GM19395 (cell line): ENCODE measurements around the gene HES1.
A peak's percentile ranks its signal among the peaks of the same experiment; 100 is the strongest.
"Not testable (repeated sequence)": the region's sequence is repeated elsewhere in the genome, so short reads cannot be mapped to it uniquely, and the experiment has no call there.

Source experiments
- ATAC-seq: cut with Tn5 transposase; IDR thresholded peaks from one replicate; pipeline ENCODE4 v1.9.1; 2021; ENCODE audit warnings: mild to moderate bottlenecking, moderate library complexity; ENCODE audit not compliant: unreplicated experiment

HES1 gene

DNA sequence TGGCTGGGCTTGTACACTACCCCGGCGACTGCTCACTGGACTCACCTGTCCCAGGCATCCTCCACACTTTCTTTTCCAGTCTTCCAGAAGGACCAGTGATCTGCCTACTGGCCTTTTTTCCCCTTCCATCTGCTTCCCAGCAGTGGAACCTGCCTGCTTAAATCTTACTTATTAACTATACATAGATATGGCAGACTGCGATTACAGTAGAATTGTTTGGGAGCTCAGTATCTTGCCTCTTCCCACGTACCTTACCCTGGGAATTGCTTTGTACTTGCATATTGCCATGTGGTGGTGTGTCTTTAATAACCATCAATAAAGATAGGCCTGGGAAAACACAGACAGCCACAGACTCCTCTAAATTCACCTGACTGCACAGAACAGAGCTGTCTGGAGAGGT, 11.8 kb upstream of the HES1 start:
- no peak for ATAC-seq

GRCh38 chr3:194125442-194125841, 10.5 kb upstream of the HES1 start:
- ATAC-seq: no peak

GRCh38 chr3:194126790-194127189, 9.2 kb upstream of the HES1 start:
- ATAC-seq: no peak

GRCh38 chr3:194128202-194128918, 7.6 kb upstream of the HES1 start:
- ATAC-seq: no peak

- not testable (repeated sequence) for ATAC-seq
These were observed 7.0 kb upstream of the HES1 start for GRCh38 chr3:194128919-194129295.

- ATAC-seq: no peak
These were observed 6.3 kb upstream of the HES1 start for GRCh38 chr3:194129581-194130133.

DNA sequence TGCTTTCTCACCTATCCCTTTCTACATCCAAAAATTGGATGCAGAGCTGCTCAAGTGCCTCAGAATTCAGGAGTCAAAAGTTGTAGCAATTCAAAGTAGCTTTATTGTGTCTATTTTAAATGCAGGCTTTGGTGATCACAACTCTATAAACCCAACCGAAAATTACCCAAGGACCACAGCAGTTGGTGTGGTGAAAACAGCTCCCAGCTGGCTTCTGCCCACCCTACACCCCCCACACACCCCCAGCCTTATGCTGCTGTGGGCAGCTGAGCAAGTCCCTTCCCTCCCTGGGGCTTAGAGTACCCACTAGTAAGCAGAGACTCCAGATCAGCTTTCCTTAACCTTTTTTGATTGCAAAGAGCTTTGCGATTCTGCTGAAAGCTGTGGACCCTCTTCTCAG, 5.8 kb upstream of the HES1 start:
- ATAC-seq: no peak

DNA sequence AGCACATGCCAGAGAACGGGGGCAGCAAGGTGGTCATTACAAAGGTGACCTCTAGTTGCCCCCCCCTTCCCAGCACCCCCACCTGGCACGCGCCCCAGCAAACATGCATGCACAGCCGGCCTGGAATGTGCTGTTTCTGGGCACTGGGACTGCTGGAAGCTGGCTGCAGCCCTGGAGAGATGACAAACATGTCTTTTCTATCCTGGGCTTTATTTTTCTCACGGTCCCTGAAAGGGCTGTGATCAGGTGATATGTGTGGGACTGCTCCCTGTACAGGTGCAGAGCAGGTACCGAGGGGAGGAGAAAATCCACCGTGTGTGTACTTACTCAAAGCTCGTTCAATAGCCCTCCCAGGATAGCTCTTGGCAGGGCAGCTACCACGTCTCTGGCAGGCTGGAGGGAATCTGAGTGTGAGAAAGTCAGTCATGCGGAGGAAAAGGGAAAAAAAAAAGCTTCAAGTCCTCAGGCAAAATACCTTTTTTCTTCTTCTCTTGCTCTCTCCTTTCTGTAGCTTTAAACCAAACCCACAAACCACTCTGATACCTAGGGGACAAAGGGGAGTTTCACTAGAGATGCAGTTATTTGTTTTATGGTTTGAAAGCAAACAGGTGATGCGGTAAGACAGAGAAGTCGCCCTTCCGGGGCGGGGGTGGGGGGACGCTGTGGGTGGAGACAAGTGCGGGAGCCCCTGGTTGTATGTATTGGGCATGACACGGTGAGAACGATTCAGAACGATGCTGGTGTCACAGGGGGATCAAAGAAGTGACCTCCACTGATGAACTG, 5.0 kb upstream of the HES1 start:
- peak; percentile 62 for ATAC-seq

GRCh38 chr3:194132465-194133286, 3.3 kb upstream of the HES1 start:
- ATAC-seq: no peak

- ATAC-seq: no peak
These were observed 2.2 kb upstream of the HES1 start for GRCh38 chr3:194133661-194134230.

DNA sequence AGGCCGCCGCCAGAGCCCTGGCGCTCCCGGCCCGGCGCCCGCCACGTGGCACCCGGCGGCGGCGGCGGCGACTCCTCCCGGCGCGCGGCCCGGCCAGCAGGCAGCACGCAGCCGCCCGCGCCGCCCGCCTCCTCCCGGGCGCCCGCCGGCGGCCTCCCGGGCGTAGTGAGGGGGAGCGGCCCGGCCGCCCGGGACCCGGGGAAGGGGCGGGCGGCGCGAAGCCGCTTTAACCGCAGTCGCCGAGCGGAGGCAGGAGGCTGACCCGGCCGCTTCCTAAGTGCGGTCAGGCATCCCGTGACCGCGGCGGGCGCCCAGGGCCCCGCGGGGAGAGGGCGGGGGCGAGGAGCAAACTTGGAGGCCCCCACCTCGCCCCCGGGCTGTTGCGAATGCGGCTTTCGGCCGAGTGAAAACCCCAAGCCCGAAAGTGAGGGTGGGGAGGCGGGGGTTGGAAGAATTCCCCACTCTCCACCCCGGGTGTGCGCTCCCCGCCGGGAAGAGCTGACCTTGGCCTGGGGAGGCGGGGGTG, 1.7 kb upstream of the HES1 start:
- ATAC-seq: peak; percentile 20

GRCh38 chr3:194134757-194135515, 1.0 kb upstream of the HES1 start:
- ATAC-seq: peak; percentile 38

DNA sequence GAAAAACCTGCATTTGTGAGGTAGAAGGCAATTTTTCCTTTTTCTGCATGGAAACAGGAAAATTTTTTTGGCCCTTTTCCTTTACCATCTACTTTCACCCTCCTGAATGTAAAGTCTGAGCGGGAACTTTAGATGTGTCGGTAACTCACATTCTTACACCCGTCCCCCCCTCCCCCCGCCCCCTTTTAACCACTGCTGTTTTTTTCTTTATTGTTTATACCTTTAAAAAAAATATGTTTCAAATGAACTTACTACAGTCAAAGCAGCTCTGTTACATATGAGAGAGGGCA, 487 bp upstream of the HES1 start:
- no peak for ATAC-seq

GRCh38 chr3:194136519-194137007, 615 bp downstream of the HES1 start:
- ATAC-seq: no peak

DNA sequence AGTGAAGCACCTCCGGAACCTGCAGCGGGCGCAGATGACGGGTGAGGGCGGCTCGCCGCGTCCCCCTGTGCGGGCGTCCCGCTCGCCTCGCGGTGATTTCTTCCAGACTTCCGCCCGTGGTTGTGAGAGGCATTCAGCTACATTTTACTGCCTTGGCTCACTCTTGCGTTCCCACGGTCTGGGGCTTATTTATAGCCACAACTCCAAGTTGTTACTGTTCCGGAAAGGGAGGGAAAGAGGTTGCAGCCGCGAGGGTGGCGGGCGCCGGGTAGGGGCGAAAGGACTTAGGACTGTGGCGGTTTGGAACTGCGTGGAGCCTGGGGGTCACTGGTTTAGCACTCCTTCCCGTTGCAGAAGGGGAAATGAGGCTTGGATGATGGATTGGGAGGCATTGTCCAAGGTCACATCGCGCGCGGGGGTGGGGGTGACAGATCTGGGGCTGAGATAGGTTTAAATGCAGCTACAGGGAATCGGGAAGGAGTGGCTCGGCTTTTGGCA, 1.1 kb downstream of the HES1 start:
- ATAC-seq: no peak

DNA sequence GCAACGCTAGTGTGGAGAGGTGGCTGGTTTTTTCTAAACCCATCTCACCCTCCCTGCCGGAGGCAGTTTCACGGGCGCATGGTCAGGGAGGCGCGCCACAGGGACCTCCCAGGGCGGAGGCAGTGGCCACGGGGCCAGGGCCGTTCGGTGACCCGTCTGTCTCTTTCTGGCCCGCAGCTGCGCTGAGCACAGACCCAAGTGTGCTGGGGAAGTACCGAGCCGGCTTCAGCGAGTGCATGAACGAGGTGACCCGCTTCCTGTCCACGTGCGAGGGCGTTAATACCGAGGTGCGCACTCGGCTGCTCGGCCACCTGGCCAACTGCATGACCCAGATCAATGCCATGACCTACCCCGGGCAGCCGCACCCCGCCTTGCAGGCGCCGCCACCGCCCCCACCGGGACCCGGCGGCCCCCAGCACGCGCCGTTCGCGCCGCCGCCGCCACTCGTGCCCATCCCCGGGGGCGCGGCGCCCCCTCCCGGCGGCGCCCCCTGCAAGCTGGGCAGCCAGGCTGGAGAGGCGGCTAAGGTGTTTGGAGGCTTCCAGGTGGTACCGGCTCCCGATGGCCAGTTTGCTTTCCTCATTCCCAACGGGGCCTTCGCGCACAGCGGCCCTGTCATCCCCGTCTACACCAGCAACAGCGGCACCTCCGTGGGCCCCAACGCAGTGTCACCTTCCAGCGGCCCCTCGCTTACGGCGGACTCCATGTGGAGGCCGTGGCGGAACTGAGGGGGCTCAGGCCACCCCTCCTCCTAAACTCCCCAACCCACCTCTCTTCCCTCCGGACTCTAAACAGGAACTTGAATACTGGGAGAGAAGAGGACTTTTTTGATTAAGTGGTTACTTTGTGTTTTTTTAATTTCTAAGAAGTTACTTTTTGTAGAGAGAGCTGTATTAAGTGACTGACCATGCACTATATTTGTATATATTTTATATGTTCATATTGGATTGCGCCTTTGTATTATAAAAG, 1.8 kb downstream of the HES1 start:
- ATAC-seq: peak; percentile 40

DNA sequence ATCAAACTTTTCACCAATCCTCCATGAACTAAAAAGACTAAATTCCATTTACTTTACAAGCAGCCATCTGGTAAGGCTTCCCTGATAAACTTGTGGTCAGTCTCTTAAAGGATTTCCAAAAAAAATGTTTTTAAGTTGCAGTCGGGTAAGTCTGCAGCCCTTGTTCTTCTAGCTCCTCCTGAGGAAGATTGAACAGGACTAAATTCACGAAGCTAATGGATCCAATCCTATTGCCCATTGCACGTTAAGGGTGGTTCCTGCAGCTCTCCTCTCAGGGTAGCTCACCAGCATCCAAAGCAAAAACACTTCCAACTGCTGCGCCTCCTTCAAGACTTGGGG, 2.8 kb downstream of the HES1 start:
- ATAC-seq: no peak

DNA sequence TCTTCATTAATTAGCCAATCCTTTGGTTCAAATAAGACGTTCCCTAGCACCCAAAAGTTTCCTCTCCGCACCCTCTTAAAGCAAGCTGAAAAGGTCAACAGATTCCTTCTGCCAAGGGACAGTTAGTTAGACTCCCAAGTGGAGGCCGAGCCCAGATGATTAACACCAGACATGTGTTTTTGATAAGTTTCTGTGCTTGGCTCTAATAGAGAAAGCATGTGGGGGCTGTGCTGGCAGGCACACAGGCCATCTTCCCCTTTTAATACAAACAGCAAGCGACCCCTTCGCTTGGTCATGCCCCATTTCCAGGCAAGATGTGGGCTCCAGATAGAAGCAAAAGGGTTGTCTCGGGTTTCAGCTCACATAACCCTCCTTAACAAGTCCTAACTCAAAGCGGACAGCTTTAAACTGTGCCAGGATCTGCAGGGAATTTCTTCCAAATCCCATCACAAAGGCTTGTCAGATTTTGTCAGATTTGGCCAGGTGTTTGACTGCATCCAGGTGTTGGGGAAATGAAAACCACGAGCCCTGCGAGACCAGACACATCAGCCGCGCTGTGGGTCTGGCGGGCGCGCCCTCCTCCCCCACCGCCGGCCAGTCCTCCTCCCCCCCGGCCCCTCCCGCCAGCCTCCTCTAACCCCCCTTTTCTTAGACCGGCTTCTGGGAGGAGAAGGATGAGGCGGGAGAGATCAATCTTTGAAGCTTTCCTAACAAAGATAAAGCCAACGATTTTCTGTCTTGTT, 3.3 kb downstream of the HES1 start:
- no peak for ATAC-seq
